Fibroblast of lung (primary cell): ENCODE measurements around the gene ZEB2. TPM values are rescaled to one million over a fixed set of nuclear protein-coding genes. Genes with fewer than 3 reads are reported as not detected.

Experiments
- DNase-seq, 2 donors: peaks; one replicate each; pipeline versions ENCODE4 v3.0.0 to v3.0.0-alpha.2; 2010; ENCODE audit warnings: low read depth in 2 of 2
- H2AFZ ChIP-seq: 2 replicates; pipeline ENCODE4 v1.5.1; 2012; ENCODE audit warnings: low read length, control low read depth, inconsistent platforms
- H3K27ac ChIP-seq: 2 replicates; pipeline ENCODE4 v1.5.1; 2011; ENCODE audit warnings: low read length, control low read depth; ENCODE audit not compliant: insufficient read depth
- H3K27me3 ChIP-seq: 2 replicates; pipeline ENCODE4 v1.5.1; 2011; ENCODE audit warnings: mild to moderate bottlenecking, low read length; ENCODE audit not compliant: control insufficient read depth, insufficient read depth
- H3K36me3 ChIP-seq: 2 replicates; pipeline ENCODE4 v1.5.1; 2011; ENCODE audit warnings: low read length; ENCODE audit not compliant: control insufficient read depth, insufficient read depth
- H3K4me1 ChIP-seq: 2 replicates; pipeline ENCODE4 v1.5.1; 2011; ENCODE audit warnings: low read length; ENCODE audit not compliant: control insufficient read depth, insufficient read depth; ENCODE audit errors: extremely low read depth
- H3K4me2 ChIP-seq: 2 replicates; pipeline ENCODE4 v1.5.1; 2011; ENCODE audit warnings: low read length, control low read depth; ENCODE audit not compliant: insufficient read depth; ENCODE audit errors: extremely low read depth
- H3K4me3 ChIP-seq, 4 experiments: fragments of 200-600 bp in 1 of 4; sonication (generic) in 1 of 4; replicated peaks in 1 of 4; 2 replicates each; pipeline ENCODE4 v1.5.1; 2011 to 2016; ENCODE audit warnings: low read length in 4 of 4, low read depth in 3 of 4, mild to moderate bottlenecking in 3 of 4, control low read depth in 2 of 4, inconsistent platforms in 1 of 4, mixed read lengths in 1 of 4; ENCODE audit not compliant: insufficient read depth in 1 of 4; ENCODE audit errors: control extremely low read depth in 1 of 4
- H3K79me2 ChIP-seq: 2 replicates; pipeline ENCODE4 v1.5.1; 2012; ENCODE audit warnings: mild to moderate bottlenecking, low read length, inconsistent platforms; ENCODE audit not compliant: control insufficient read depth, insufficient read depth
- H3K9ac ChIP-seq: 2 replicates; pipeline ENCODE4 v1.5.1; 2011; ENCODE audit warnings: mild to moderate bottlenecking, low read length, control low read depth; ENCODE audit not compliant: insufficient read depth
- H3K9me3 ChIP-seq: 2 replicates; pipeline ENCODE4 v1.5.1; 2012; ENCODE audit warnings: low read depth, low read length; ENCODE audit not compliant: control insufficient read depth, insufficient read depth
- H4K20me1 ChIP-seq: 2 replicates; pipeline ENCODE4 v1.5.1; 2011; ENCODE audit warnings: low read length; ENCODE audit not compliant: control insufficient read depth, insufficient read depth; ENCODE audit errors: extremely low read depth
- CTCF ChIP-seq, 2 donors: IDR thresholded peaks in 1 of 2; conservative IDR thresholded peaks in 1 of 2; 1 replicate in 1 of 2; 2 replicates in 1 of 2; pipeline ENCODE4 v1.5.1; 2011 to 2012; ENCODE audit warnings: low read length in 2 of 2, control low read depth in 1 of 2, inconsistent platforms in 1 of 2, low read depth in 1 of 2, mild to moderate bottlenecking in 1 of 2
- EZH2 ChIP-seq: IDR thresholded peaks from 2 replicates; pipeline ENCODE4 v1.5.1; 2012; ENCODE audit warnings: low read length, control low read depth, mild to moderate bottlenecking; ENCODE audit errors: missing control alignments
- polyA plus RNA-seq, 2 donors: library from polyadenylated mRNA; depleted of rRNA in 1 of 2; stranded (reverse) in 1 of 2; unstranded in 1 of 2; fragments of >200 nt; gene quantifications; 2 replicates each; pipeline ENCODE4 v1.2.1, GENCODE V29; 2011 to 2012; ENCODE audit warnings: missing spikeins in 1 of 2
- total RNA-seq: library from RNA; depleted of rRNA; stranded (reverse); fragments of >200 nt; gene quantifications from 2 replicates; pipeline ENCODE4 v1.2.1, GENCODE V29; 2014

Gene ZEB2
- total and polyA plus RNA-seq, 2 donors (not counting 1 experiment from before 2014, with no cell fraction given): 91.0 to 130 TPM

- Histone ChIP-seq H3K79me2 (peaks cover 61% of the 10 kb centered on the region), H3K27ac (no peak overlapping the region), H3K27me3 (no peaks in the 10 kb centered on the region), H3K4me1 (peaks cover 19% of the 10 kb centered on the region), H3K9ac (no peak overlapping the region), H3K36me3 (peaks cover 3% of the 10 kb centered on the region), H2AFZ (no peak overlapping the region), H3K4me2 (no peak overlapping the region), H4K20me1 (no peaks in the 10 kb centered on the region), H3K4me3 (no peak overlapping the region), H3K9me3 (no peaks in the 10 kb centered on the region)
- peak in 1 of 2 donors; percentile 37 for DNase-seq
- no peak for TF ChIP-seq EZH2
- TF ChIP-seq CTCF (conservative IDR thresholded peaks at IDR 0.05 in 1 of 2, IDR thresholded peaks at IDR 0.05 in 1 of 2; ENCODE audit: low read depth in 1 of 2, low read length in 2 of 2): no peak
These were observed 87.0 kb downstream of the ZEB2 start for GRCh38 chr2:144432921-144433320.

- Histone ChIP-seq H4K20me1 (no peaks in the 10 kb centered on the region), H2AFZ (no peak overlapping the region), H3K4me2 (no peak overlapping the region), H3K4me1 (peaks cover 27% of the 10 kb centered on the region), H3K27me3 (no peaks in the 10 kb centered on the region), H3K9ac (no peak overlapping the region), H3K4me3 (no peak overlapping the region), H3K36me3 (peaks cover 3% of the 10 kb centered on the region), H3K9me3 (no peaks in the 10 kb centered on the region), H3K79me2 (peaks cover 54% of the 10 kb centered on the region), H3K27ac (no peak overlapping the region)
- no peak for DNase-seq
- TF ChIP-seq CTCF (conservative IDR thresholded peaks at IDR 0.05 in 1 of 2, IDR thresholded peaks at IDR 0.05 in 1 of 2; ENCODE audit: low read depth in 1 of 2, low read length in 2 of 2) (no peak), EZH2 (no peak)
These were observed 87.9 kb downstream of the ZEB2 start for GRCh38 chr2:144431998-144432397.

GRCh38 chr2:144431392-144431783 lies 88.5 kb downstream of the ZEB2 start:
- H3K27me3 ChIP-seq: no peaks in the 10 kb centered on the region
- peak overlapping the region; percentile 15 for H3K4me2 ChIP-seq
- no peaks in the 10 kb centered on the region for H3K9me3 ChIP-seq
- H3K4me1 ChIP-seq: peaks cover 27% of the 10 kb centered on the region
- peak overlapping the region; percentile 0 for H3K27ac ChIP-seq
- peak overlapping the region in 1 of 4 experiments; percentile 21 for H3K4me3 ChIP-seq
- H2AFZ ChIP-seq: no peak overlapping the region
- H3K79me2 ChIP-seq: peaks cover 53% of the 10 kb centered on the region
- peaks cover 3% of the 10 kb centered on the region for H3K36me3 ChIP-seq
- TF ChIP-seq EZH2: no peak
- no peak for TF ChIP-seq CTCF (conservative IDR thresholded peaks at IDR 0.05 in 1 of 2, IDR thresholded peaks at IDR 0.05 in 1 of 2; ENCODE audit: low read depth in 1 of 2, low read length in 2 of 2)
- no peak overlapping the region for H3K9ac ChIP-seq
- H4K20me1 ChIP-seq: no peaks in the 10 kb centered on the region
- no peak for DNase-seq
